Neuronal stem cell (in vitro differentiated cells): ENCODE results near the gene ERFL.
"Not testable (repeated sequence)": the region's sequence is repeated elsewhere in the genome, so short reads cannot be mapped to it uniquely, and the experiment has no call there.

Experiments used
- DNase-seq: peaks from one replicate; pipeline ENCODE4 v3.0.0-alpha.2; 2013; ENCODE audit warnings: low spot score
- H2AFZ ChIP-seq: one replicate; pipeline ENCODE4 v1.6.1; 2013; ENCODE audit warnings: mild to moderate bottlenecking, low read length, inconsistent platforms
- H2AK5ac ChIP-seq: 2 replicates; pipeline ENCODE4 v1.6.1; 2013; ENCODE audit warnings: low read depth, mild to moderate bottlenecking, inconsistent platforms, low read length, moderate library complexity, mixed read lengths
- H2BK120ac ChIP-seq: 2 replicates; pipeline ENCODE4 v1.6.1; 2013; ENCODE audit warnings: low read depth, mild to moderate bottlenecking, inconsistent platforms, low read length, moderate library complexity, mixed read lengths
- H2BK12ac ChIP-seq: one replicate; pipeline ENCODE4 v1.6.1; 2013; ENCODE audit warnings: low read length, inconsistent platforms
- H2BK15ac ChIP-seq: 2 replicates; pipeline ENCODE4 v1.6.1; 2013; ENCODE audit warnings: mild to moderate bottlenecking, low read length, inconsistent platforms, mixed read lengths
- H2BK5ac ChIP-seq: one replicate; pipeline ENCODE4 v1.6.1; 2013; ENCODE audit warnings: inconsistent platforms, mild to moderate bottlenecking, low read length, moderate library complexity
- H3K14ac ChIP-seq: one replicate; pipeline ENCODE4 v1.6.1; 2013; ENCODE audit warnings: low read length, inconsistent platforms
- H3K18ac ChIP-seq: 2 replicates; pipeline ENCODE4 v1.6.1; 2013; ENCODE audit warnings: low read length, inconsistent platforms
- H3K23ac ChIP-seq: 2 replicates; pipeline ENCODE4 v1.6.1; 2013; ENCODE audit warnings: low read depth, mild to moderate bottlenecking, mixed read lengths, low read length, inconsistent platforms; ENCODE audit not compliant: poor library complexity
- H3K27ac ChIP-seq: replicated peaks from 3 replicates; pipeline ENCODE4 v1.5.1; 2013; ENCODE audit warnings: low read length, inconsistent platforms
- H3K27me3 ChIP-seq, 3 experiments: 2 replicates each; pipeline ENCODE4 v1.6.1; 2013; ENCODE audit warnings: low read length in 3 of 3, mild to moderate bottlenecking in 2 of 3, inconsistent platforms in 1 of 3, low read depth in 1 of 3, mixed read lengths in 1 of 3, moderate library complexity in 1 of 3; ENCODE audit not compliant: control insufficient read depth in 3 of 3, insufficient read depth in 3 of 3
- H3K36me3 ChIP-seq, 2 donors: replicated peaks in 1 of 2; 2 replicates each; pipeline ENCODE4 v1.6.1; 2013; ENCODE audit warnings: low read length in 2 of 2; ENCODE audit not compliant: control insufficient read depth in 2 of 2, insufficient read depth in 2 of 2
- H3K4ac ChIP-seq: 2 replicates; pipeline ENCODE4 v1.6.1; 2013; ENCODE audit warnings: inconsistent platforms, mild to moderate bottlenecking, low read length, moderate library complexity
- H3K4me1 ChIP-seq, 2 donors: 1 replicate in 1 of 2; 2 replicates in 1 of 2; pipeline ENCODE4 v1.6.1; 2013; ENCODE audit warnings: low read length in 2 of 2, low read depth in 1 of 2; ENCODE audit not compliant: control insufficient read depth in 2 of 2, insufficient read depth in 1 of 2
- H3K4me2 ChIP-seq: one replicate; pipeline ENCODE4 v1.6.1; 2013; ENCODE audit warnings: mild to moderate bottlenecking, low read length, inconsistent platforms; ENCODE audit not compliant: insufficient read depth, poor library complexity, severe bottlenecking
- H3K4me3 ChIP-seq, 2 donors: 2 replicates each; pipeline ENCODE4 v1.5.1; 2013; ENCODE audit warnings: low read length in 2 of 2, mild to moderate bottlenecking in 2 of 2, inconsistent platforms in 1 of 2, moderate library complexity in 1 of 2
- H3K79me1 ChIP-seq: one replicate; pipeline ENCODE4 v1.6.1; 2013; ENCODE audit warnings: low read depth, mild to moderate bottlenecking, inconsistent platforms, low read length, moderate library complexity
- H3K9ac ChIP-seq: one replicate; pipeline ENCODE4 v1.6.1; 2013; ENCODE audit warnings: mild to moderate bottlenecking, low read depth, low read length, inconsistent platforms; ENCODE audit not compliant: poor library complexity
- H3K9me3 ChIP-seq, 2 donors: replicated peaks in 1 of 2; 2 replicates each; pipeline versions ENCODE3 to v1.6.1; 2013; ENCODE audit warnings: low read length in 2 of 2, mild to moderate bottlenecking in 2 of 2, inconsistent platforms in 1 of 2, low read depth in 1 of 2, mixed read lengths in 1 of 2, moderate library complexity in 1 of 2; ENCODE audit not compliant: control insufficient read depth in 2 of 2, insufficient read depth in 1 of 2
- H4K8ac ChIP-seq: one replicate; pipeline ENCODE4 v1.6.1; 2013; ENCODE audit warnings: low read depth, mild to moderate bottlenecking, inconsistent platforms, low read length, moderate library complexity
- H4K91ac ChIP-seq: one replicate; pipeline ENCODE4 v1.6.1; 2013; ENCODE audit warnings: low read length, low read depth, mild to moderate bottlenecking, inconsistent platforms; ENCODE audit not compliant: poor library complexity
- WGBS, 2 donors: extraction: QIAGEN DNeasy Blood & Tissue Kit; methylation state at CpG; one replicate each; pipeline ENCODE4 v1.1.7; 2013; ENCODE audit warnings: missing lambda C conversion rate in 2 of 2, mixed read lengths in 1 of 2; ENCODE audit not compliant: insufficient read length in 2 of 2, insufficient replicate concordance in 1 of 2; ENCODE audit errors: extremely low coverage in 2 of 2; 5-methylcytosine and 5-hydroxymethylcytosine counted together

Gene ERFL

DNA sequence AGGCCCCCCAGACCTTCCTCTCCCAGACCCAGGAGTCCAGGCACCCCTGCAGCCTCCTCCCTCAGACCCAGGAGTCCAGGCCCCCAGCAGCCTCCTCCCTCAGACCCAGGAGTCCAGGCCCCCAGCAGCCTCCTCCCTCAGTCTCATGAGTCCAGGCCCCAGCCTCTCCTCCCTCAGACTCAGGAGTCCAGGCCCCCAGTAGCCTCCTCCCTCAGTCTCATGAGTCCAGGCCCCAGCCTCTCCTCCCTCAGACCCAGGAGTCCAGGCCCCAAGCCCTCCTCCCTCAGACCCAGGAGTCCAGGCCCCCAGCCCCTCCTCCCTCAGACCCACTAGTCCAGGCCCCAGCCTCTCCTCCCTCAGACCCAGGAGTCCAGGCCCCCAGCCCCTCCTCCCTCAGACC is 11.0 kb upstream of the ERFL start:
- not testable (repeated sequence) for H3K9me3 ChIP-seq, H3K27ac ChIP-seq, H2BK120ac ChIP-seq, H2AFZ ChIP-seq, H2AK5ac ChIP-seq, H3K23ac ChIP-seq, H3K4ac ChIP-seq, H3K4me3 ChIP-seq, H3K18ac ChIP-seq, H3K36me3 ChIP-seq, H2BK12ac ChIP-seq, H3K14ac ChIP-seq, H3K4me2 ChIP-seq, H3K9ac ChIP-seq, H4K91ac ChIP-seq, H3K79me1 ChIP-seq, DNase-seq, H2BK15ac ChIP-seq, H3K4me1 ChIP-seq, H4K8ac ChIP-seq, H2BK5ac ChIP-seq
- H3K27me3 ChIP-seq = peaks cover 6 to 59% (median 42%) of the 10 kb centered on the region in 3 experiments

- Histone ChIP-seq H3K79me1 (no peaks in the 10 kb centered on the region), H3K14ac (no peak overlapping the region), H2BK5ac (no peak overlapping the region), H2BK12ac (no peak overlapping the region), H3K18ac (no peak overlapping the region), H2BK15ac (no peak overlapping the region), H3K4me1 (peaks cover 0 to 2% of the 10 kb centered on the region in 2 donors), H4K8ac (no peak overlapping the region), H3K23ac (no peak overlapping the region), H3K9me3 (no peaks in the 10 kb centered on the region), H2BK120ac (no peak overlapping the region), H2AFZ (no peak overlapping the region), H2AK5ac (no peak overlapping the region), H4K91ac (no peak overlapping the region), H3K27ac (no peak overlapping the region), H3K4me2 (no peak overlapping the region), H3K4ac (no peak overlapping the region), H3K36me3 (no peaks in the 10 kb centered on the region), H3K27me3 (peaks cover 7 to 73% (median 56%) of the 10 kb centered on the region in 3 experiments), H3K9ac (no peak overlapping the region), H3K4me3 (no peak overlapping the region)
- WGBS, 2 donors = no CpG with 5 or more reads among the region's 22 CpGs
- DNase-seq = no peak
These were observed 9.5 kb upstream of the ERFL start for GRCh38 chr19:41937525-41938468.

- H3K9ac ChIP-seq = no peak overlapping the region
- peaks cover 0 to 2% of the 10 kb centered on the region in 2 donors for H3K9me3 ChIP-seq
- no peak overlapping the region for H3K4ac ChIP-seq
- no peak overlapping the region for H2BK12ac ChIP-seq
- H2AK5ac ChIP-seq = no peak overlapping the region
- DNase-seq = no peak
- H3K14ac ChIP-seq = no peak overlapping the region
- H3K23ac ChIP-seq = no peak overlapping the region
- H3K36me3 ChIP-seq = no peaks in the 10 kb centered on the region
- H3K4me2 ChIP-seq = no peak overlapping the region
- H2BK5ac ChIP-seq = no peak overlapping the region
- H3K18ac ChIP-seq = no peak overlapping the region
- no peak overlapping the region for H3K4me3 ChIP-seq
- H3K27ac ChIP-seq = no peak overlapping the region
- peaks cover 0 to 2% of the 10 kb centered on the region in 2 donors for H3K4me1 ChIP-seq
- no CpG with 5 or more reads among the region's 15 CpGs for WGBS, 2 donors
- H3K27me3 ChIP-seq = peaks cover 14 to 82% (median 64%) of the 10 kb centered on the region in 3 experiments
- H4K8ac ChIP-seq = no peak overlapping the region
- no peak overlapping the region for H2BK120ac ChIP-seq
- H3K79me1 ChIP-seq = no peaks in the 10 kb centered on the region
- H2AFZ ChIP-seq = no peak overlapping the region
- no peak overlapping the region for H4K91ac ChIP-seq
- no peak overlapping the region for H2BK15ac ChIP-seq
These were observed 8.7 kb upstream of the ERFL start for GRCh38 chr19:41936961-41937360.

DNA sequence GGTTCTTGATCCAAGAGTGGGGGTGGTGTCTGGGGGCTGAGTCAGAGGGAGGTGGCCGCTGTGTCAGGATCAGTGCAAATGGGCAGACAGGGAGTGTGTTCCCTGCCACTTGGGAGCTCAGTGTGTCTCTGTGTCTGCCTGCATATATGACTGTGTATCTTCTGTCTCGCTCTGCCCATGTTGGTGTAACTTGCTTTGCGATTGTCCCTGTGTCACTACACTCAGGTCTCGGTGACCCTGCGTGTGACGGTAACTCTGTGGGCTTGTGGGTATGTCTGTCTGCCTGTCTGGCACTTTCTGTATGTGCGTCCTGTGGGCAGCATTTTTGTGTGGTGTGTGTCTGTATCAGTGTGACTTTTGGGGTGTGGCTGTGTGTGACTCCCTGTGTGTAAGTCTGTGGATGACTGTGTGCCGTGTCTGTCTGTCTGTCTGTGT is 8.2 kb upstream of the ERFL start:
- Histone ChIP-seq H3K9me3 (peaks cover 0 to 2% of the 10 kb centered on the region in 2 donors), H3K4ac (no peak overlapping the region), H2BK120ac (no peak overlapping the region), H3K27ac (no peak overlapping the region), H3K23ac (peak overlapping the region; percentile 14), H3K9ac (no peak overlapping the region), H3K14ac (no peak overlapping the region), H3K18ac (no peak overlapping the region), H2AFZ (no peak overlapping the region), H3K4me3 (peak overlapping the region in 1 of 2 donors; percentile 26), H3K79me1 (no peaks in the 10 kb centered on the region), H2BK5ac (no peak overlapping the region), H4K91ac (no peak overlapping the region), H2BK12ac (no peak overlapping the region), H4K8ac (no peak overlapping the region), H3K4me1 (peaks cover 0 to 2% of the 10 kb centered on the region in 2 donors), H2BK15ac (peak overlapping the region; percentile 6), H3K27me3 (peaks cover 17 to 83% (median 69%) of the 10 kb centered on the region in 3 experiments), H3K36me3 (no peaks in the 10 kb centered on the region), H3K4me2 (no peak overlapping the region), H2AK5ac (peak overlapping the region; percentile 41)
- no CpG with 5 or more reads among the region's 8 CpGs for WGBS, 2 donors
- DNase-seq = no peak
